Measurements from ENCODE around the gene ENO1. TPM values are rescaled to one million over a fixed set of nuclear protein-coding genes. Genes with fewer than 3 reads are reported as not detected.

ENO1 gene
- total and polyA plus RNA-seq, 10 donors = 249 to 751 (median 390) TPM

GRCh38 chr1:8873001-8873400 lies 5.5 kb downstream of the ENO1 start:
- Histone ChIP-seq H3K4me1 (peaks cover 40 to 91% (median 65%) of the 10 kb centered on the region in 6 donors), H3K4me3 (peak overlapping the region in 1 of 8 donors; percentile 41), H3K9me3 (no peaks in the 10 kb centered on the region), H3K36me3 (peaks cover 0 to 81% (median 73%) of the 10 kb centered on the region in 6 donors), H3K27ac (peak overlapping the region; percentile 53 to 100 (median 99)), H3K27me3 (replicated peaks in 1 of 7) (no peaks in the 10 kb centered on the region)
- 83 to 96% (median 88%) methylated on average over 5 of the region's 5 CpGs for WGBS, 5 donors
- no peak for DNase-seq
- TF ChIP-seq POLR2AphosphoS5 (IDR thresholded peaks at IDR 0.05) (no peak), POLR2A (IDR thresholded peaks at IDR 0.05) (no peak)
- intact Hi-C loops (cut with DNase I; ENCODE audit: low total_unique reads) = no loop called here

- intact Hi-C loops (cut with DNase I; ENCODE audit: low total_unique reads) = no loop called here
- 59 to 90% (median 67%) methylated on average over 5 of the region's 5 CpGs for WGBS, 5 donors
These were observed 6.5 kb downstream of the ENO1 start for GRCh38 chr1:8871965-8872399.

GRCh38 chr1:8871539-8871935 lies 6.9 kb downstream of the ENO1 start:
- no peak for DNase-seq
- Histone ChIP-seq H3K27me3 (replicated peaks in 1 of 7) (no peaks in the 10 kb centered on the region), H3K4me3 (no peak overlapping the region), H3K27ac (peak overlapping the region in 6 of 8 donors; percentile 2 to 100 (median 98)), H3K36me3 (peaks cover 0 to 95% (median 87%) of the 10 kb centered on the region in 6 donors), H3K4me1 (peaks cover 35 to 84% (median 57%) of the 10 kb centered on the region in 6 donors), H3K9me3 (no peaks in the 10 kb centered on the region)
- TF ChIP-seq POLR2A (IDR thresholded peaks at IDR 0.05) = no peak
- TF ChIP-seq CTCF (IDR thresholded peaks at IDR 0.05 in 8 of 11, conservative IDR thresholded peaks at IDR 0.05 in 3 of 11) = peak in 2 of 11 experiments; percentile 15 to 26
- peak in 1 of 3 donors; percentile 16 for TF ChIP-seq POLR2AphosphoS5 (IDR thresholded peaks at IDR 0.05)
- intact Hi-C loops (cut with DNase I; ENCODE audit: low total_unique reads) = no loop called here
- whole genome bisulfite sequencing, 5 donors = 74 to 85% (median 83%) methylated on average over 7 of the region's 7 CpGs

More at GRCh38 chr1:8871965-8872399, 6.5 kb downstream of the ENO1 start:
- Histone ChIP-seq H3K4me3 (no peak overlapping the region), H3K4me1 (peaks cover 39 to 86% (median 61%) of the 10 kb centered on the region in 6 donors), H3K27ac (peak overlapping the region in 6 of 8 donors; percentile 2 to 100 (median 98)), H3K36me3 (peaks cover 0 to 91% (median 83%) of the 10 kb centered on the region in 6 donors), H3K27me3 (replicated peaks in 1 of 7) (no peaks in the 10 kb centered on the region), H3K9me3 (no peaks in the 10 kb centered on the region)
- TF ChIP-seq POLR2AphosphoS5 (IDR thresholded peaks at IDR 0.05) (no peak), POLR2A (IDR thresholded peaks at IDR 0.05) (no peak), CTCF (IDR thresholded peaks at IDR 0.05 in 8 of 11, conservative IDR thresholded peaks at IDR 0.05 in 3 of 11) (no peak)
- no peak for DNase-seq

- TF ChIP-seq CTCF (IDR thresholded peaks at IDR 0.05 in 8 of 11, conservative IDR thresholded peaks at IDR 0.05 in 3 of 11) (no peak), POLR2AphosphoS5 (IDR thresholded peaks at IDR 0.05) (no peak), POLR2A (IDR thresholded peaks at IDR 0.05) (no peak)
- Histone ChIP-seq H3K27ac (peak overlapping the region in 6 of 8 donors; percentile 2 to 100 (median 98)), H3K27me3 (replicated peaks in 1 of 7) (no peaks in the 10 kb centered on the region), H3K36me3 (peaks cover 4 to 100% (median 94%) of the 10 kb centered on the region in 6 donors), H3K4me3 (no peak overlapping the region), H3K9me3 (no peaks in the 10 kb centered on the region), H3K4me1 (peaks cover 28 to 84% (median 50%) of the 10 kb centered on the region in 6 donors)
- WGBS, 5 donors = 71 to 83% (median 75%) methylated on average over 18 of the region's 18 CpGs
- no peak for DNase-seq
- intact Hi-C loops (cut with DNase I; ENCODE audit: low total_unique reads) = no loop called here
These were observed 7.6 kb downstream of the ENO1 start for GRCh38 chr1:8870616-8871538.
